GM18526 (cell line): Measurements from ENCODE around the gene TPPP.

Source experiments
- POLR2A ChIP-seq: IDR thresholded peaks from 3 replicates; pipeline ENCODE4 v1.6.1; 2011; ENCODE audit not compliant: insufficient read length; ENCODE audit errors: extremely low read depth

Gene TPPP

GRCh38 chr5:647727-648126, 45.4 kb downstream of the TPPP start:
- TF ChIP-seq POLR2A = no peak

- TF ChIP-seq POLR2A = no peak
Observed at GRCh38 chr5:647311-647710, 45.8 kb downstream of the TPPP start.

- no peak for TF ChIP-seq POLR2A
Observed at GRCh38 chr5:646396-647201, 46.6 kb downstream of the TPPP start.

GRCh38 chr5:645421-645820, 47.7 kb downstream of the TPPP start:
- TF ChIP-seq POLR2A = no peak

- TF ChIP-seq POLR2A = no peak
Observed at GRCh38 chr5:644971-645370, 48.2 kb downstream of the TPPP start.

- no peak for TF ChIP-seq POLR2A
Observed at GRCh38 chr5:644509-644908, 48.6 kb downstream of the TPPP start.

GRCh38 chr5:643811-644271, 49.3 kb downstream of the TPPP start:
- TF ChIP-seq POLR2A = no peak

- no peak for TF ChIP-seq POLR2A
Observed at GRCh38 chr5:643351-643801, 49.8 kb downstream of the TPPP start.

- no peak for TF ChIP-seq POLR2A
Observed at GRCh38 chr5:642481-642880, 50.7 kb downstream of the TPPP start.

GRCh38 chr5:641331-641765, 51.8 kb downstream of the TPPP start:
- TF ChIP-seq POLR2A = no peak

- TF ChIP-seq POLR2A = no peak
Observed at GRCh38 chr5:640461-641330, 52.5 kb downstream of the TPPP start.

GRCh38 chr5:639584-640213, 53.5 kb downstream of the TPPP start:
- TF ChIP-seq POLR2A = no peak

- no peak for TF ChIP-seq POLR2A
Observed at GRCh38 chr5:639253-639530, 54.0 kb downstream of the TPPP start.

GRCh38 chr5:638501-639252, 54.5 kb downstream of the TPPP start:
- no peak for TF ChIP-seq POLR2A
